Fibroblast of the aortic adventitia (primary cell): ENCODE measurements around the gene MEGF9. TPM values are rescaled to one million over a fixed set of nuclear protein-coding genes. Genes with fewer than 3 reads are reported as not detected.
"Not testable (repeated sequence)": the region's sequence is repeated elsewhere in the genome, so short reads cannot be mapped to it uniquely, and the experiment has no call there.

ENCODE experiments used
- DNase-seq: peaks from one replicate; pipeline ENCODE4 v3.0.0-alpha.2; 2010; ENCODE audit warnings: low read depth
- H3K4me3 ChIP-seq: 2 replicates; pipeline ENCODE4 v1.5.1; 2011; ENCODE audit warnings: low read depth, mild to moderate bottlenecking, control low read depth, low read length, moderate library complexity
- total RNA-seq: library from RNA; depleted of rRNA; stranded (reverse); fragments of >200 nt; gene quantifications from 2 replicates; pipeline ENCODE4 v1.2.3, GENCODE V29; 2012; ENCODE audit warnings: low replicate concordance
- TF ChIP-seq, protein P1 (sequence below): IDR thresholded peaks from 2 replicates; pipeline ENCODE4 v1.5.1; 2011; ENCODE audit warnings: mild to moderate bottlenecking, low read length, control low read depth, inconsistent platforms; ENCODE audit not compliant: insufficient read depth

MEGF9 gene
- total RNA-seq, 1 donor = 14.1 TPM

DNA sequence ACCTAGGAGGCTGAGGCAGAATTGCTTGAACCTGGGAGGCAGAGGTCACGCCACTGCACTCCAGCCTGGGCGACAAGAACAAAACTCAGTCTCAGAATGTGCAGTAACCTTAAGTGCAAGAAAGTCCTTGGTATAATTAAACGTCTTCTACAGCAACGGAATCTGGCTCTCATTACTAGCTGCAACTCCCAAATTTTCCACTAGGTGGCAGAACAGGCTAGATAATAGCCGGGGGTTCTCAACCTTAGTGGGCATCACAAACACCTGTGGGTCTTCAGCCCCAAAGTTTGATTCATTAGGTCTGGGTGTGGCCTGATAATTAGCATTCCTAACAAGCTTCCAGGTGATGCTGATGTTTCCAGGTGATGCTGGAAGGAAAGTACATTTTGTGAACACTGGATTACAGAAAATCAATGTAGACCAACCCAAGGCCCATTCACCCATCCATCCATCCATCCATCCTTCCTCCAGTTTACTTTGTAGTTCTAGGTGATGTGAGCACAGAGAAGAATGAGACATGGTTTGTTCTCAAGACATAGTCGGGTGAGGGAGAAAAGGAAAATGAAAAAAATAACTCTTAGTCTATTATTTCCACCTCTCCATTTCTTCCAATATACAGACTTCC, 41.7 kb upstream of the MEGF9 start:
- DNase-seq = peak; percentile 62
- TF ChIP-seq, protein P1, sequence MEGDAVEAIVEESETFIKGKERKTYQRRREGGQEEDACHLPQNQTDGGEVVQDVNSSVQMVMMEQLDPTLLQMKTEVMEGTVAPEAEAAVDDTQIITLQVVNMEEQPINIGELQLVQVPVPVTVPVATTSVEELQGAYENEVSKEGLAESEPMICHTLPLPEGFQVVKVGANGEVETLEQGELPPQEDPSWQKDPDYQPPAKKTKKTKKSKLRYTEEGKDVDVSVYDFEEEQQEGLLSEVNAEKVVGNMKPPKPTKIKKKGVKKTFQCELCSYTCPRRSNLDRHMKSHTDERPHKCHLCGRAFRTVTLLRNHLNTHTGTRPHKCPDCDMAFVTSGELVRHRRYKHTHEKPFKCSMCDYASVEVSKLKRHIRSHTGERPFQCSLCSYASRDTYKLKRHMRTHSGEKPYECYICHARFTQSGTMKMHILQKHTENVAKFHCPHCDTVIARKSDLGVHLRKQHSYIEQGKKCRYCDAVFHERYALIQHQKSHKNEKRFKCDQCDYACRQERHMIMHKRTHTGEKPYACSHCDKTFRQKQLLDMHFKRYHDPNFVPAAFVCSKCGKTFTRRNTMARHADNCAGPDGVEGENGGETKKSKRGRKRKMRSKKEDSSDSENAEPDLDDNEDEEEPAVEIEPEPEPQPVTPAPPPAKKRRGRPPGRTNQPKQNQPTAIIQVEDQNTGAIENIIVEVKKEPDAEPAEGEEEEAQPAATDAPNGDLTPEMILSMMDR = peak; percentile 85
- H3K4me3 ChIP-seq = no peak overlapping the region

DNA sequence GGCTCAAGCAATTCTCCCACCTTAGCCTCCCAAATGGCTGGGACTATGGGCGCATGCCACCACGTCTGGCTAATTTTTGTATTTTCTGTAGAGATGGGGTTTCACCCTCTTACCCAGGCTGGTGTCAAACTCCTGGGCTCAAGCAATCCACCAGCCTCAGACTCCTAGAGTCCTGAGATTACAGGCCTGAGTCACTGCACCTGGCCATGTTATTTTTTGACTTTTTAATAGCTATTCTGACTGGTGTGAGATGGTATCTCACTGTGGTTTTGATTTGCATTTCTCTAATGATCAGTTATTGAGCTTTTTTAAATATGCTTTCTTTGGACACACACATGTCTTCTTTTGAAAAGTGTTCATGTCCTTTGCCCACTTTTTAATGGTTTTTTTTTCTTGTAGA, 40.8 kb upstream of the MEGF9 start:
- TF ChIP-seq, protein P1 = no peak
- DNase-seq = no peak

GRCh38 chr9:120750421-120750820, 36.2 kb upstream of the MEGF9 start:
- H3K4me3 ChIP-seq = no peak overlapping the region

More for the DNA sequence above, 40.8 kb upstream of the MEGF9 start:
- H3K4me3 ChIP-seq = no peak overlapping the region

GRCh38 chr9:120746366-120746765, 32.1 kb upstream of the MEGF9 start:
- not testable (repeated sequence) for DNase-seq, H3K4me3 ChIP-seq

More at GRCh38 chr9:120750421-120750820, 36.2 kb upstream of the MEGF9 start:
- TF ChIP-seq, protein P1 = no peak
- DNase-seq = no peak

DNA sequence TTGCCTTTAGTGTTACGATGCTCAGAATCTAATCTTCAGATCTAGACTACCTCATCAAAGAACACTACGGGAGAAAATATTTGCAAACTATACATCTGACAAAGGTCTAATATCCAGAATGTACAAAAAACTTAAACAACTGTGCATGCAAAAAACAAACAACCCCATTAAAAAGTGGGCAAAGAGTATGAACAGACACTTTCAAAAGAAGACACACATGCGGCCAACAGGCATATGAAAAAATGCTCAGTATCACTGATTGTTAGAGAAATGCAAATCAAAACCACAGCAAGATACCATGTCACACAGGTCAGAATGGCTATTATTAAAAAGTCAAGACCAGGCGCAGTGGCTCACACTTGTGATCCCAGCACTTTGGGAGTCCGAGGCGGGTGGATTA, 31.0 kb upstream of the MEGF9 start:
- TF ChIP-seq, protein P1 = no peak
- no peak overlapping the region for H3K4me3 ChIP-seq
- DNase-seq = no peak

DNA sequence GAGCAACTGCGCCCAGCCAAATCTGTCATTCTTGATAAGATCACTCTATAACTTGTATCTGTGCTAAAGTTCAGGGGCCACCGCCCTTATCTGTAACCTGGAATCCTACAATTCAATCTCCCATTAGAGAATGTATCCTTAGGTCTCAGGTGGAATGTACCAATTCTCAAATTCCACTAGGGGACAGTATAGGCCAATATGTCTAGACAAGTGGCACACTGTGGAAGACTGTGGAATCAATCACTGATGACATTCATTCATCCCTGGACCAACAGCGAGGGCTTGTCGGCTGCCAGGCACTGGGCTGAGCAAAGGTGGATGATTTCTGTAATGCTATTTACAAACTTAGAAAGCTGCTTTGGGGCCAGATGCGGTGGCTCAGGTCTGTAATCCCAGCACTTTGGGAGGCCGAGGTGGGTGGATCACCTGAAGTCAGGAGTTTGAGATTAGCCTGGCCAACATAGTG, 28.7 kb upstream of the MEGF9 start:
- no peak overlapping the region for H3K4me3 ChIP-seq
- peak; percentile 40 for DNase-seq
- TF ChIP-seq, protein P1 = peak; percentile 79

DNA sequence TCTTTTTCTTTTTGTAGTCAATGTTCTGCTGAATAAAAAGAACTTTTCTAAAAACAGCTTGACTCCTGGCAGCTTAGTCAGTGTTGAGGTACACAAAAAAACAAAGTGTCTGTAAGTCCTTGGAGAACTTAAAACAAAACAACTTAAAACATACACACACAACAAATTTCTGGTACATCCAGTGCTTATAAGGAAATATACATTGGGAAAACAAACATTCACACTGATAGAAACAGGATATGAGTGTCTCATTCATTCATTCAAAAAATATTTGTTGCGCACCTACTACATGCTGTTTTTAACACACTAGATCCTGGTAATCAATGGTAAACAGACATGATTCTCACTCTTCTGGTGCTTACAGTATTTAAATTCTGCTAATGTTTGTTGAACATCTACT, 27.4 kb upstream of the MEGF9 start:
- TF ChIP-seq, protein P1 = no peak
- H3K4me3 ChIP-seq = no peak overlapping the region
- DNase-seq = no peak
